Suprapubic skin (tissue), 4 donors: ENCODE data around the gene AGPAT1.
A peak's percentile ranks its signal among the peaks of the same experiment; 100 is the strongest.

ENCODE experiments used
- EP300 ChIP-seq: sonication (generic); formaldehyde crosslinking; IDR thresholded peaks from one replicate; pipeline ENCODE4 v1.6.1; 2017; ENCODE audit warnings: antibody characterized with exemption
- POLR2A ChIP-seq, 2 donors: fragments of 450-650 bp; IDR thresholded peaks; one replicate each; pipeline ENCODE4 v1.6.1; 2017; ENCODE audit warnings: antibody characterized with exemption in 2 of 2, mild to moderate bottlenecking in 2 of 2, moderate library complexity in 2 of 2
- POLR2AphosphoS5 ChIP-seq, 3 donors: sonication (generic); formaldehyde crosslinking; IDR thresholded peaks; one replicate each; pipeline ENCODE4 v1.6.1; 2017; ENCODE audit warnings: antibody characterized with exemption in 3 of 3
- TF ChIP-seq, protein P1 (sequence below), 2 donors: fragments of 200-600 bp in 1 of 2; fragments of 450-650 bp in 1 of 2; sonication (generic) in 1 of 2; IDR thresholded peaks; one replicate each; pipeline ENCODE4 v1.5.1; 2016 to 2019; ENCODE audit warnings: antibody characterized with exemption in 2 of 2, mild to moderate bottlenecking in 1 of 2, moderate library complexity in 1 of 2

DNA sequence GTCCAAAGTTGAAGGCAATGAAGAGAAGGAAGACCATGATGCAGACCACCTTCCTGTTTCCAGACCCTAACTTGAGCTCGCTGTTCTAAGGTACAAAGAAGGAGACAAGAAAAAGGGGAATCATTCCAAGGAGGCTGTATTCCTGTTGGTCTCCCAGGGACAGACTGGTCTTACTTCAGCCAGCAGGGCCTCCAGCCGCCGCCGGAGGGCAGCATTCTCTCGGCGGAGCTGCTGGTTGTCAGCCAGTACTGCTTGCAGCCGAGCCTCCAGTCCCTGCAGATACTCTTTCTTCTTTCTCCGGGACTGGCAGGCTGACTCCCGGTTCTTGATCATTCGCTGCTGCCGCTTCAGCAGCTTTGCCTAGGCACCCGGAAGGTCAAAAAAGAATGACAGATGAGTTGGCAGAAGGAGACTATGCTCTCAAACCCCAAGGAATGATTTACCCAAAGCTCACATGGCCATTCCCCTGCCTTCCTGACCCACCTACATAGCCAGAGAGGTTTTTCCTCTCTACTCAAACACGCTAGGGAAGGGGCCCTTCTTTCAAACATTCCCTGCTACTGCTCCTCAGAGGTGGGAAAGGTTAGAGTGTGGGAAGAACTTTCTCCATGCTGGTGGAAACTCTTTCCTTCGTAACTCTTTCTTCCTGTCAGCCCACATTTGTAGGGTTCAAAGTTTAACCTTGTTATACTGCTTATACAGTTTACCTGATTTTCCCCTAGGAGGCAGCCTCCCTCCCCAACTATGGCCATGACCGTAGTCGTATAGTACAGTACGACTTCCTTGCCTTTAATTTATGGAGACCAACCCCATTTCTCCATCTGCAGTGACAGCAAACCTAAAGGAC lies 56.9 kb downstream of the AGPAT1 start:
- no peak for TF ChIP-seq POLR2A (IDR thresholded peaks at IDR 0.05)
- TF ChIP-seq, protein P1, sequence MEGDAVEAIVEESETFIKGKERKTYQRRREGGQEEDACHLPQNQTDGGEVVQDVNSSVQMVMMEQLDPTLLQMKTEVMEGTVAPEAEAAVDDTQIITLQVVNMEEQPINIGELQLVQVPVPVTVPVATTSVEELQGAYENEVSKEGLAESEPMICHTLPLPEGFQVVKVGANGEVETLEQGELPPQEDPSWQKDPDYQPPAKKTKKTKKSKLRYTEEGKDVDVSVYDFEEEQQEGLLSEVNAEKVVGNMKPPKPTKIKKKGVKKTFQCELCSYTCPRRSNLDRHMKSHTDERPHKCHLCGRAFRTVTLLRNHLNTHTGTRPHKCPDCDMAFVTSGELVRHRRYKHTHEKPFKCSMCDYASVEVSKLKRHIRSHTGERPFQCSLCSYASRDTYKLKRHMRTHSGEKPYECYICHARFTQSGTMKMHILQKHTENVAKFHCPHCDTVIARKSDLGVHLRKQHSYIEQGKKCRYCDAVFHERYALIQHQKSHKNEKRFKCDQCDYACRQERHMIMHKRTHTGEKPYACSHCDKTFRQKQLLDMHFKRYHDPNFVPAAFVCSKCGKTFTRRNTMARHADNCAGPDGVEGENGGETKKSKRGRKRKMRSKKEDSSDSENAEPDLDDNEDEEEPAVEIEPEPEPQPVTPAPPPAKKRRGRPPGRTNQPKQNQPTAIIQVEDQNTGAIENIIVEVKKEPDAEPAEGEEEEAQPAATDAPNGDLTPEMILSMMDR (IDR thresholded peaks at IDR 0.05) = peak; percentile 67 to 92
- no peak for TF ChIP-seq EP300
- no peak for TF ChIP-seq POLR2AphosphoS5 (IDR thresholded peaks at IDR 0.05)
